WTC11 (cell line): ENCODE measurements around the gene C1orf35. TPM values are rescaled to one million over a fixed set of nuclear protein-coding genes. Genes with fewer than 3 reads are reported as not detected.

Source experiments
- ATAC-seq: fragments of 200-7000 bp; cut with Tn5 transposase; 2 replicates; pipeline ENCODE4 v1.10.0; 2021; ENCODE audit warnings: mild to moderate bottlenecking, moderate library complexity
- CTCF ChIA-PET: fragments of 300-600 bp; sonication (Branson Sonifier 250); formaldehyde crosslinking; loops from one replicate; lab custom pipeline; 2021; ENCODE audit warnings: antibody characterized with exemption; lab: Charles Lee
- POLR2A ChIA-PET: fragments of 350-600 bp; sonication (Branson Sonifier 250); formaldehyde crosslinking; loops from one replicate; lab custom pipeline; 2021; ENCODE audit warnings: antibody characterized with exemption; lab: Charles Lee
- DNase-seq: peaks from one replicate; pipeline ENCODE4 v3.0.0; 2021; ENCODE audit warnings: low spot score
- H3K27ac Mint-ChIP-seq: 2 replicates; pipeline ENCODE4 v1.8.0; 2021; ENCODE audit warnings: mixed read lengths
- H3K27me3 Mint-ChIP-seq: 2 replicates; pipeline ENCODE4 v1.8.0; 2021; ENCODE audit warnings: low read depth, mild to moderate bottlenecking, moderate library complexity, mixed read lengths
- H3K36me3 Mint-ChIP-seq: 2 replicates; pipeline ENCODE4 v1.8.0; 2021; ENCODE audit warnings: mixed read lengths
- H3K4me1 Mint-ChIP-seq: 2 replicates; pipeline ENCODE4 v1.8.0; 2022; ENCODE audit warnings: mixed read lengths
- H3K4me3 Mint-ChIP-seq: 2 replicates; pipeline ENCODE4 v1.8.0; 2021; ENCODE audit warnings: mild to moderate bottlenecking, moderate library complexity, mixed read lengths
- H3K9me3 Mint-ChIP-seq: 2 replicates; pipeline ENCODE4 v1.8.0; 2021; ENCODE audit warnings: mixed read lengths
- ELF4 ChIP-seq: sonication (generic); formaldehyde crosslinking; IDR thresholded peaks from 2 replicates; pipeline ENCODE4 v1.8.1; 2022; ENCODE audit warnings: low read depth, mild to moderate bottlenecking, moderate library complexity, missing genetic modification reagents
- GTF2I ChIP-seq: fragments of 250-450 bp; sonication (Bioruptor Pico); conservative IDR thresholded peaks from 2 replicates; pipeline ENCODE4 v1.4.0; 2021; ENCODE audit warnings: mild to moderate bottlenecking
- IRF2 ChIP-seq: sonication (generic); formaldehyde crosslinking; IDR thresholded peaks from 2 replicates; pipeline ENCODE4 v1.8.0; 2022; ENCODE audit warnings: low read depth, missing genetic modification reagents, borderline replicate concordance
- NR3C1 ChIP-seq: sonication (generic); formaldehyde crosslinking; conservative IDR thresholded peaks from 2 replicates; pipeline ENCODE4 v1.8.1; 2023; ENCODE audit warnings: low read depth, mild to moderate bottlenecking, missing genetic modification reagents
- RELA ChIP-seq: sonication (generic); formaldehyde crosslinking; IDR thresholded peaks from 2 replicates; pipeline ENCODE4 v1.8.1; 2022; ENCODE audit warnings: missing genetic modification reagents, mild to moderate bottlenecking, borderline replicate concordance
- RORB ChIP-seq: fragments of 250-450 bp; sonication (Bioruptor Pico); IDR thresholded peaks from 2 replicates; pipeline ENCODE4 v1.9.0; 2021; ENCODE audit warnings: mild to moderate bottlenecking
- TP53 ChIP-seq: sonication (generic); formaldehyde crosslinking; IDR thresholded peaks from 2 replicates; pipeline ENCODE4 v1.8.1; 2023; ENCODE audit warnings: mild to moderate bottlenecking, missing genetic modification reagents
- ZBTB21 ChIP-seq: sonication (generic); formaldehyde crosslinking; IDR thresholded peaks from 2 replicates; pipeline ENCODE4 v1.8.1; 2023; ENCODE audit warnings: mild to moderate bottlenecking, missing genetic modification reagents, borderline replicate concordance
- total RNA-seq: library from RNA; stranded (reverse); gene quantifications from 3 replicates; pipeline ENCODE4 v1.2.3, GENCODE V29; 2021
- TF ChIP-seq, protein P1 (sequence below): fragments of 250-450 bp; sonication (Bioruptor Pico); IDR thresholded peaks from 2 replicates; pipeline ENCODE4 v1.8.0; 2021; ENCODE audit warnings: mild to moderate bottlenecking
- TF ChIP-seq, protein P2 (sequence below): sonication (generic); formaldehyde crosslinking; IDR thresholded peaks from 2 replicates; pipeline ENCODE4 v1.8.1; 2023; ENCODE audit warnings: mild to moderate bottlenecking, missing genetic modification reagents, borderline replicate concordance
- TF ChIP-seq, protein P3 (sequence below): sonication (generic); formaldehyde crosslinking; IDR thresholded peaks from 2 replicates; pipeline ENCODE4 v1.8.0; 2022; ENCODE audit warnings: mild to moderate bottlenecking, missing genetic modification reagents
- TF ChIP-seq, protein P4 (sequence below): sonication (generic); formaldehyde crosslinking; IDR thresholded peaks from 2 replicates; pipeline ENCODE4 v1.8.1; 2023; ENCODE audit warnings: mild to moderate bottlenecking, missing genetic modification reagents, moderate library complexity
- TF ChIP-seq, protein P5 (sequence below): sonication (generic); formaldehyde crosslinking; IDR thresholded peaks from 2 replicates; pipeline ENCODE4 v1.8.1; 2023; ENCODE audit warnings: mild to moderate bottlenecking, missing genetic modification reagents
- TF ChIP-seq, protein P6 (sequence below): sonication (generic); formaldehyde crosslinking; IDR thresholded peaks from 2 replicates; pipeline ENCODE4 v1.8.0; 2023; ENCODE audit warnings: mild to moderate bottlenecking, missing genetic modification reagents
- TF ChIP-seq, protein P7 (sequence below): sonication (generic); formaldehyde crosslinking; IDR thresholded peaks from 2 replicates; pipeline ENCODE4 v1.8.0; 2022; ENCODE audit warnings: mild to moderate bottlenecking, missing genetic modification reagents

C1orf35 gene
- total RNA-seq, 1 experiment from 2014 or later = 33.8 TPM

DNA sequence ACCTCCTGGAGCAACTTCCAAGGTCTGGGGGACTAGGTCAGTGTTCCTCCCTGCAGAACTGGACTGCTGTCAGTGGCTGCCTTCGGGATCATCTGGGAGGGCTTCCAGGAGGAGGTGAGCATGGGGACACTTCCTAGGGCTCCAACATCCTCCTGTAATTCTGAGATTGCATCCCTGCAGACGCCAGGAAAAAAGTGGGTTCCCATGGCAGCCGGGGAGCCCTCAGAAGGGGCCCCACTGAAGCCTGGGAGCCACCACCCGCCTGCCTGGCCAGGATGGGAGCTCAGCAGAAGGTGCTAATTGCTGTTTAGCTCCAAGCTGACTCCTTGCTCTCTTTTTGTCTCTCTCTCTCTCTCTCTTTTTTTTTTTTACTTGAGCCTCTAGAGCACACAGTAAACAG, 36.7 kb downstream of the C1orf35 start:
- POLR2A ChIA-PET = interaction anchor here (0.5 to 1.2 kb wide), 3 partner anchors 16 to 391 kb away, joined by 3 read pairs; no protein-coding TSS in a partner anchor
- TF ChIP-seq, protein P1, sequence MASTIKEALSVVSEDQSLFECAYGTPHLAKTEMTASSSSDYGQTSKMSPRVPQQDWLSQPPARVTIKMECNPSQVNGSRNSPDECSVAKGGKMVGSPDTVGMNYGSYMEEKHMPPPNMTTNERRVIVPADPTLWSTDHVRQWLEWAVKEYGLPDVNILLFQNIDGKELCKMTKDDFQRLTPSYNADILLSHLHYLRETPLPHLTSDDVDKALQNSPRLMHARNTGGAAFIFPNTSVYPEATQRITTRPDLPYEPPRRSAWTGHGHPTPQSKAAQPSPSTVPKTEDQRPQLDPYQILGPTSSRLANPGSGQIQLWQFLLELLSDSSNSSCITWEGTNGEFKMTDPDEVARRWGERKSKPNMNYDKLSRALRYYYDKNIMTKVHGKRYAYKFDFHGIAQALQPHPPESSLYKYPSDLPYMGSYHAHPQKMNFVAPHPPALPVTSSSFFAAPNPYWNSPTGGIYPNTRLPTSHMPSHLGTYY = no peak
- TF ChIP-seq NR3C1 (no peak), IRF2 (no peak), GTF2I (no peak), RORB (CRISPR knock-in tag) (no peak), TP53 (CRISPR knock-in tag) (no peak), ELF4 (CRISPR knock-in tag) (no peak), RELA (CRISPR knock-in tag) (no peak), ZBTB21 (CRISPR knock-in tag) (no peak)
- TF ChIP-seq, protein P2, sequence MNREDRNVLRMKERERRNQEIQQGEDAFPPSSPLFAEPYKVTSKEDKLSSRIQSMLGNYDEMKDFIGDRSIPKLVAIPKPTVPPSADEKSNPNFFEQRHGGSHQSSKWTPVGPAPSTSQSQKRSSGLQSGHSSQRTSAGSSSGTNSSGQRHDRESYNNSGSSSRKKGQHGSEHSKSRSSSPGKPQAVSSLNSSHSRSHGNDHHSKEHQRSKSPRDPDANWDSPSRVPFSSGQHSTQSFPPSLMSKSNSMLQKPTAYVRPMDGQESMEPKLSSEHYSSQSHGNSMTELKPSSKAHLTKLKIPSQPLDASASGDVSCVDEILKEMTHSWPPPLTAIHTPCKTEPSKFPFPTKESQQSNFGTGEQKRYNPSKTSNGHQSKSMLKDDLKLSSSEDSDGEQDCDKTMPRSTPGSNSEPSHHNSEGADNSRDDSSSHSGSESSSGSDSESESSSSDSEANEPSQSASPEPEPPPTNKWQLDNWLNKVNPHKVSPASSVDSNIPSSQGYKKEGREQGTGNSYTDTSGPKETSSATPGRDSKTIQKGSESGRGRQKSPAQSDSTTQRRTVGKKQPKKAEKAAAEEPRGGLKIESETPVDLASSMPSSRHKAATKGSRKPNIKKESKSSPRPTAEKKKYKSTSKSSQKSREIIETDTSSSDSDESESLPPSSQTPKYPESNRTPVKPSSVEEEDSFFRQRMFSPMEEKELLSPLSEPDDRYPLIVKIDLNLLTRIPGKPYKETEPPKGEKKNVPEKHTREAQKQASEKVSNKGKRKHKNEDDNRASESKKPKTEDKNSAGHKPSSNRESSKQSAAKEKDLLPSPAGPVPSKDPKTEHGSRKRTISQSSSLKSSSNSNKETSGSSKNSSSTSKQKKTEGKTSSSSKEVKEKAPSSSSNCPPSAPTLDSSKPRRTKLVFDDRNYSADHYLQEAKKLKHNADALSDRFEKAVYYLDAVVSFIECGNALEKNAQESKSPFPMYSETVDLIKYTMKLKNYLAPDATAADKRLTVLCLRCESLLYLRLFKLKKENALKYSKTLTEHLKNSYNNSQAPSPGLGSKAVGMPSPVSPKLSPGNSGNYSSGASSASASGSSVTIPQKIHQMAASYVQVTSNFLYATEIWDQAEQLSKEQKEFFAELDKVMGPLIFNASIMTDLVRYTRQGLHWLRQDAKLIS (CRISPR knock-in tag) = no peak
- TF ChIP-seq, protein P3, sequence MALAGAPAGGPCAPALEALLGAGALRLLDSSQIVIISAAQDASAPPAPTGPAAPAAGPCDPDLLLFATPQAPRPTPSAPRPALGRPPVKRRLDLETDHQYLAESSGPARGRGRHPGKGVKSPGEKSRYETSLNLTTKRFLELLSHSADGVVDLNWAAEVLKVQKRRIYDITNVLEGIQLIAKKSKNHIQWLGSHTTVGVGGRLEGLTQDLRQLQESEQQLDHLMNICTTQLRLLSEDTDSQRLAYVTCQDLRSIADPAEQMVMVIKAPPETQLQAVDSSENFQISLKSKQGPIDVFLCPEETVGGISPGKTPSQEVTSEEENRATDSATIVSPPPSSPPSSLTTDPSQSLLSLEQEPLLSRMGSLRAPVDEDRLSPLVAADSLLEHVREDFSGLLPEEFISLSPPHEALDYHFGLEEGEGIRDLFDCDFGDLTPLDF (CRISPR knock-in tag) = no peak
- TF ChIP-seq, protein P4, sequence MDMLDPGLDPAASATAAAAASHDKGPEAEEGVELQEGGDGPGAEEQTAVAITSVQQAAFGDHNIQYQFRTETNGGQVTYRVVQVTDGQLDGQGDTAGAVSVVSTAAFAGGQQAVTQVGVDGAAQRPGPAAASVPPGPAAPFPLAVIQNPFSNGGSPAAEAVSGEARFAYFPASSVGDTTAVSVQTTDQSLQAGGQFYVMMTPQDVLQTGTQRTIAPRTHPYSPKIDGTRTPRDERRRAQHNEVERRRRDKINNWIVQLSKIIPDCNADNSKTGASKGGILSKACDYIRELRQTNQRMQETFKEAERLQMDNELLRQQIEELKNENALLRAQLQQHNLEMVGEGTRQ = no peak
- TF ChIP-seq, protein P5, sequence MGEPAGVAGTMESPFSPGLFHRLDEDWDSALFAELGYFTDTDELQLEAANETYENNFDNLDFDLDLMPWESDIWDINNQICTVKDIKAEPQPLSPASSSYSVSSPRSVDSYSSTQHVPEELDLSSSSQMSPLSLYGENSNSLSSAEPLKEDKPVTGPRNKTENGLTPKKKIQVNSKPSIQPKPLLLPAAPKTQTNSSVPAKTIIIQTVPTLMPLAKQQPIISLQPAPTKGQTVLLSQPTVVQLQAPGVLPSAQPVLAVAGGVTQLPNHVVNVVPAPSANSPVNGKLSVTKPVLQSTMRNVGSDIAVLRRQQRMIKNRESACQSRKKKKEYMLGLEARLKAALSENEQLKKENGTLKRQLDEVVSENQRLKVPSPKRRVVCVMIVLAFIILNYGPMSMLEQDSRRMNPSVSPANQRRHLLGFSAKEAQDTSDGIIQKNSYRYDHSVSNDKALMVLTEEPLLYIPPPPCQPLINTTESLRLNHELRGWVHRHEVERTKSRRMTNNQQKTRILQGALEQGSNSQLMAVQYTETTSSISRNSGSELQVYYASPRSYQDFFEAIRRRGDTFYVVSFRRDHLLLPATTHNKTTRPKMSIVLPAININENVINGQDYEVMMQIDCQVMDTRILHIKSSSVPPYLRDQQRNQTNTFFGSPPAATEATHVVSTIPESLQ = no peak
- TF ChIP-seq, protein P6, sequence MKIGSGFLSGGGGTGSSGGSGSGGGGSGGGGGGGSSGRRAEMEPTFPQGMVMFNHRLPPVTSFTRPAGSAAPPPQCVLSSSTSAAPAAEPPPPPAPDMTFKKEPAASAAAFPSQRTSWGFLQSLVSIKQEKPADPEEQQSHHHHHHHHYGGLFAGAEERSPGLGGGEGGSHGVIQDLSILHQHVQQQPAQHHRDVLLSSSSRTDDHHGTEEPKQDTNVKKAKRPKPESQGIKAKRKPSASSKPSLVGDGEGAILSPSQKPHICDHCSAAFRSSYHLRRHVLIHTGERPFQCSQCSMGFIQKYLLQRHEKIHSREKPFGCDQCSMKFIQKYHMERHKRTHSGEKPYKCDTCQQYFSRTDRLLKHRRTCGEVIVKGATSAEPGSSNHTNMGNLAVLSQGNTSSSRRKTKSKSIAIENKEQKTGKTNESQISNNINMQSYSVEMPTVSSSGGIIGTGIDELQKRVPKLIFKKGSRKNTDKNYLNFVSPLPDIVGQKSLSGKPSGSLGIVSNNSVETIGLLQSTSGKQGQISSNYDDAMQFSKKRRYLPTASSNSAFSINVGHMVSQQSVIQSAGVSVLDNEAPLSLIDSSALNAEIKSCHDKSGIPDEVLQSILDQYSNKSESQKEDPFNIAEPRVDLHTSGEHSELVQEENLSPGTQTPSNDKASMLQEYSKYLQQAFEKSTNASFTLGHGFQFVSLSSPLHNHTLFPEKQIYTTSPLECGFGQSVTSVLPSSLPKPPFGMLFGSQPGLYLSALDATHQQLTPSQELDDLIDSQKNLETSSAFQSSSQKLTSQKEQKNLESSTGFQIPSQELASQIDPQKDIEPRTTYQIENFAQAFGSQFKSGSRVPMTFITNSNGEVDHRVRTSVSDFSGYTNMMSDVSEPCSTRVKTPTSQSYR = no peak
- TF ChIP-seq, protein P7, sequence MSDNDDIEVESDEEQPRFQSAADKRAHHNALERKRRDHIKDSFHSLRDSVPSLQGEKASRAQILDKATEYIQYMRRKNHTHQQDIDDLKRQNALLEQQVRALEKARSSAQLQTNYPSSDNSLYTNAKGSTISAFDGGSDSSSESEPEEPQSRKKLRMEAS (CRISPR knock-in tag) = no peak
- Mint-ChIP-seq H3K9me3 (no peaks in the 10 kb centered on the region), H3K4me1 (no peaks in the 10 kb centered on the region), H3K4me3 (no peak overlapping the region), H3K36me3 (no peaks in the 10 kb centered on the region), H3K27ac (no peak overlapping the region), H3K27me3 (peaks cover 85% of the 10 kb centered on the region)
- CTCF ChIA-PET = interaction anchor here (0.6 kb wide), 1 partner anchor 67 kb away, joined by 4 read pairs; no protein-coding TSS in a partner anchor
- DNase-seq = no peak
- ATAC-seq = no peak
